Middle frontal gyrus (tissue), 1 donor: ENCODE data around the gene NYNRIN.
"Not testable (repeated sequence)": the region's sequence is repeated elsewhere in the genome, so short reads cannot be mapped to it uniquely, and the experiment has no call there.

Source experiments
- DNase-seq: peaks from one replicate; pipeline ENCODE4 v3.0.0-alpha.2; 2015; ENCODE audit warnings: low spot score; ENCODE audit errors: extremely low spot score

NYNRIN gene

GRCh38 chr14:24369907-24370687 is 28.7 kb upstream of the NYNRIN start:
- DNase-seq = no peak

GRCh38 chr14:24370748-24371147 is 28.1 kb upstream of the NYNRIN start:
- no peak for DNase-seq

- not testable (repeated sequence) for DNase-seq
Observed at GRCh38 chr14:24371605-24372004, 27.2 kb upstream of the NYNRIN start.

GRCh38 chr14:24372701-24373416 is 25.9 kb upstream of the NYNRIN start:
- no peak for DNase-seq

- no peak for DNase-seq
Observed at GRCh38 chr14:24376448-24377070, 22.2 kb upstream of the NYNRIN start.

- no peak for DNase-seq
Observed at GRCh38 chr14:24377126-24377525, 21.7 kb upstream of the NYNRIN start.

- no peak for DNase-seq
Observed at GRCh38 chr14:24377657-24378056, 21.1 kb upstream of the NYNRIN start.

GRCh38 chr14:24378327-24378726 is 20.5 kb upstream of the NYNRIN start:
- no peak for DNase-seq

GRCh38 chr14:24378981-24379906 is 19.6 kb upstream of the NYNRIN start:
- no peak for DNase-seq

- no peak for DNase-seq
Observed at GRCh38 chr14:24379907-24380730, 18.7 kb upstream of the NYNRIN start.

GRCh38 chr14:24381363-24382063 is 17.3 kb upstream of the NYNRIN start:
- DNase-seq = no peak

- DNase-seq = no peak
Observed at GRCh38 chr14:24382064-24382371, 16.8 kb upstream of the NYNRIN start.

- DNase-seq = no peak
Observed at GRCh38 chr14:24384169-24384568, 14.6 kb upstream of the NYNRIN start.

GRCh38 chr14:24385524-24385923 is 13.3 kb upstream of the NYNRIN start:
- no peak for DNase-seq

GRCh38 chr14:24387009-24387345 is 11.8 kb upstream of the NYNRIN start:
- DNase-seq = no peak

- not testable (repeated sequence) for DNase-seq
Observed at GRCh38 chr14:24387579-24387978, 11.2 kb upstream of the NYNRIN start.

- no peak for DNase-seq
Observed at GRCh38 chr14:24388474-24389179, 10.2 kb upstream of the NYNRIN start.

GRCh38 chr14:24389226-24389848 is 9.5 kb upstream of the NYNRIN start:
- DNase-seq = no peak
